WERI-Rb-1 (cell line): ENCODE measurements around the gene UNC5C.

Experiments used
- DNase-seq: peaks from one replicate; pipeline ENCODE4 v3.0.0-alpha.2; 2020
- H3K27ac ChIP-seq: fragments of 250-450 bp; sonication (Bioruptor Pico); 2 replicates; pipeline ENCODE4 v1.5.1; 2020; ENCODE audit warnings: mild to moderate bottlenecking, moderate library complexity
- H3K27me3 ChIP-seq: fragments of 250-450 bp; sonication (Bioruptor Pico); 2 replicates; pipeline ENCODE4 v1.5.1; 2021; ENCODE audit warnings: mild to moderate bottlenecking, low read depth, moderate library complexity; ENCODE audit not compliant: insufficient read depth, severe bottlenecking
- H3K36me3 ChIP-seq: fragments of 250-450 bp; sonication (Bioruptor Pico); 2 replicates; pipeline ENCODE4 v1.5.1; 2020; ENCODE audit warnings: mild to moderate bottlenecking, moderate library complexity
- H3K4me3 ChIP-seq: 2 replicates; pipeline ENCODE4 v1.5.1; 2011; ENCODE audit warnings: low read depth, mild to moderate bottlenecking, control low read depth, low read length
- H3K9me3 ChIP-seq: fragments of 250-450 bp; sonication (Bioruptor Pico); 2 replicates; pipeline ENCODE4 v1.5.1; 2021; ENCODE audit warnings: mild to moderate bottlenecking, moderate library complexity; ENCODE audit not compliant: severe bottlenecking
- CTCF ChIP-seq: IDR thresholded peaks from 2 replicates; pipeline ENCODE4 v1.5.1; 2011; ENCODE audit warnings: low read depth, mild to moderate bottlenecking, control low read depth, inconsistent platforms, low read length

Gene UNC5C

DNA sequence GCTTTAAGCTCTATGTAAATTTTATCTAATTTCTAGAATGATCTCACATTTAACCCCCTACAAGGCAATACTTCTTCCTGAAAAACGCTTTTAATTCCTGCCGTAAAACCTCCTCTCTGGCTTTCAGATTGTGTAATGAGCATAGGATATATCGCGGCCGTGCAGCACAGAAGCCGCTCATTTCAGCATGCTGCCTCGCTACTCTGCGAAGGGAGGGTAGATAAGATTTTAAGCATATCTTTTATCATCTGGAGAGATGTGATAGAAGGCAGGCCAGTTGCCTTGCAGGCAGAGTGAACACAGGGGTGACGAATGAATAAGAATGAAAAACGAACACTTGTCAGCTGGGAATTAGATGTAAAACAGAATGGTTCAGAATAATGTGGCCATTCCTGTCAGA is 265.5 kb downstream of the UNC5C start:
- H3K9me3 ChIP-seq: peaks cover 1% of the 10 kb centered on the region
- H3K27ac ChIP-seq: no peak overlapping the region
- H3K27me3 ChIP-seq: no peaks in the 10 kb centered on the region
- no peak for DNase-seq
- no peak overlapping the region for H3K4me3 ChIP-seq
- H3K36me3 ChIP-seq: no peaks in the 10 kb centered on the region
- no peak for TF ChIP-seq CTCF

DNA sequence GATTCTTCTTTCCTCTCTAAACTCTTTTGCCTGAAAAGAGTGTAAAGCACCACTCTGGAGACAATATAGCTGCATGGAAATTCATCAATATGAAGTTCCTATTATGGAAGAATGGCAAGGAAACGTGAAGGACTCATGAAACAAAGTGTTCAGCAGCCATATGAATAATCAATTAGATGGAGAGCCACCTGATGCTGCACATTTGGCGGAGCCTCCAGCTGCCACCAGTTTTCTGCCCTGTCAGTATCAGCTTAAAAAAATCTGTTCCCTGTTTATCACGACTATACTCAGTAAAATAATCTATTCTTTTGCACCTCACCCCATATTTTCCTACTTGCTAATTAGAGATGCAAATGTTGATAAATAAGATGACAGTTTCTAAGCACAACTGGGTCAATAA is 276.0 kb downstream of the UNC5C start:
- H3K36me3 ChIP-seq: no peaks in the 10 kb centered on the region
- no peak for DNase-seq
- H3K4me3 ChIP-seq: no peak overlapping the region
- no peak for TF ChIP-seq CTCF
- no peaks in the 10 kb centered on the region for H3K9me3 ChIP-seq
- H3K27ac ChIP-seq: no peak overlapping the region
- no peaks in the 10 kb centered on the region for H3K27me3 ChIP-seq

DNA sequence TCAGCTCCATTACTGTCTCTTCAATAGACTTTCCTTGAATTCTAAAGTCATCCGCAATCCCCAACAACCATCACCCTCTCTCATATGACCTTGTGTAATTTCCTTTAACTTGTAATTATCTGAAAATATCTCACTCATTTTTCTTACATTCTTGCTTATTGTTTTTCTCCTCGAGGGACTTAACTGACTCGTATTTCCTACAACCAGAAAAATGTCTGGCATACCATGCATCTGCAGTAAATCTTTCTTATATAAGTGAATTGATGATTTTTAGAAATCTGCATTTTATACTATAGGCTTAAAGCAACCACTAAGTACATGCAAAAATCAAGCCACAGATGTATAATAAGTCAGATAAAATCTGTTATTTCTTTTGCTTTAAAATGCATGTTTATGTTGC is 276.7 kb downstream of the UNC5C start:
- H3K27me3 ChIP-seq: no peaks in the 10 kb centered on the region
- no peaks in the 10 kb centered on the region for H3K36me3 ChIP-seq
- no peak for TF ChIP-seq CTCF
- H3K27ac ChIP-seq: no peak overlapping the region
- H3K4me3 ChIP-seq: no peak overlapping the region
- no peaks in the 10 kb centered on the region for H3K9me3 ChIP-seq
- no peak for DNase-seq

DNA sequence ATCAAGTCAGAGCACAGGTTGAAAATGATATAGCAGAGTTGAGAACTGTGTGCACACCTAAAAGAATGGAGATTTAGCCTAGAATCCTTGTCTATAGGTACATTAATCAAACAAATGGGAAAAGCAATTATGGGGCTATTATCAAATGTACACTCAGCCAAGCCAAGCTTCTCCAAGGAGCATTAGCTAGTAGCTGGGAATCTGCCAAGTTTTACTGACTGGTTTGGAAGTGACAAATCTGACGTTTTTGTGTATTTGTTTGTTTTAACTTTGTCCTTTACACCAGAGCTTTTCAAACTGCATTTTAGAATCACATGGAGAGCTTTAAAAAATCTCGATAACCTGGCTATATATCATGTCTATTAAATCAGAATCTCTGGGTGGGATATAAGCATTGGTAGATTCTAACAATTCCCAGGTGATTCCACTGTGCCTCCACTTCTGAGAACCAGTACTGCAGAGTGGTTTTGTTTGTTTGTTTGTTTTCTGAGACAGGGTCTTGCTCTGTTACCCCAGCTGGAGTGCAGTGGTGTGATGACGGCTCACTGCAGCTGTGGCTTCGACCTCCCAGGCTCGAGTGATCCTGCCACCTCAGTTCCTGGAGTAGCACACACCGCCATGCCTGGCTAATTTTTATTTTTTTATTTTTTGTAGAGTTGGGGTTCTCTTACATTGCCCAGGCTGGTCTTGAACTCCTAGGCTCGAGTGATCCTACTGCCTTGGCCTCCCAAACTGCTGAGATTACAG is 279.8 kb downstream of the UNC5C start:
- no peak for DNase-seq
- Histone ChIP-seq H3K9me3 (no peaks in the 10 kb centered on the region), H3K27ac (no peak overlapping the region), H3K4me3 (no peak overlapping the region), H3K36me3 (no peaks in the 10 kb centered on the region), H3K27me3 (no peaks in the 10 kb centered on the region)
- TF ChIP-seq CTCF: no peak

GRCh38 chr4:95267081-95267480 is 281.7 kb downstream of the UNC5C start:
- Histone ChIP-seq H3K36me3 (no peaks in the 10 kb centered on the region), H3K4me3 (no peak overlapping the region), H3K27me3 (no peaks in the 10 kb centered on the region), H3K9me3 (no peaks in the 10 kb centered on the region), H3K27ac (no peak overlapping the region)
- no peak for DNase-seq
- no peak for TF ChIP-seq CTCF
